Endodermal cell (in vitro differentiated cells): Measurements from ENCODE around the gene TMEM39A. TPM values are rescaled to one million over a fixed set of nuclear protein-coding genes. Genes with fewer than 3 reads are reported as not detected.

ENCODE experiments used
- DNase-seq: peaks from one replicate; pipeline ENCODE4 v3.0.0-alpha.2; 2017
- H3K27ac ChIP-seq: 2 replicates; pipeline ENCODE4 v1.5.1; 2013; ENCODE audit warnings: mild to moderate bottlenecking, low read depth, low read length, moderate library complexity
- H3K27me3 ChIP-seq: 2 replicates; pipeline ENCODE4 v1.6.1; 2013; ENCODE audit warnings: mild to moderate bottlenecking, low read length, moderate library complexity; ENCODE audit not compliant: insufficient read depth, control insufficient read depth, poor library complexity, severe bottlenecking
- H3K36me3 ChIP-seq: 2 replicates; pipeline ENCODE4 v1.7.0; 2013; ENCODE audit warnings: mild to moderate bottlenecking, low read length, moderate library complexity; ENCODE audit not compliant: control insufficient read depth, insufficient read depth
- H3K4me1 ChIP-seq: one replicate; pipeline ENCODE4 v1.7.0; 2013; ENCODE audit warnings: low read length; ENCODE audit not compliant: control insufficient read depth, insufficient read depth
- H3K4me3 ChIP-seq: 2 replicates; pipeline ENCODE4 v1.5.1; 2013; ENCODE audit warnings: mild to moderate bottlenecking, low read length, moderate library complexity
- H3K9ac ChIP-seq: 2 replicates; pipeline ENCODE4 v1.6.1; 2013; ENCODE audit warnings: mild to moderate bottlenecking, low read length, moderate library complexity; ENCODE audit not compliant: poor library complexity, severe bottlenecking; ENCODE audit errors: extremely low read depth
- H3K9me3 ChIP-seq: 2 replicates; pipeline ENCODE4 v1.6.1; 2013; ENCODE audit warnings: mild to moderate bottlenecking, low read length, moderate library complexity; ENCODE audit not compliant: control insufficient read depth
- H3K27ac Mint-ChIP-seq: 2 replicates; pipeline ENCODE4 v1.8.0; 2020; ENCODE audit warnings: mixed read lengths
- H3K27me3 Mint-ChIP-seq: 2 replicates; pipeline ENCODE4 v1.8.0; 2021; ENCODE audit warnings: mild to moderate bottlenecking, mixed read lengths; ENCODE audit not compliant: insufficient read depth
- H3K36me3 Mint-ChIP-seq: 2 replicates; pipeline ENCODE4 v1.8.0; 2020; ENCODE audit warnings: low read depth, mixed read lengths
- H3K4me1 Mint-ChIP-seq: 2 replicates; pipeline ENCODE4 v1.8.0; 2020; ENCODE audit warnings: mixed read lengths
- H3K4me3 Mint-ChIP-seq: 2 replicates; pipeline ENCODE4 v1.8.0; 2020; ENCODE audit warnings: mild to moderate bottlenecking, moderate library complexity, mixed read lengths
- H3K9me3 Mint-ChIP-seq: 2 replicates; pipeline ENCODE4 v1.8.0; 2020; ENCODE audit warnings: mild to moderate bottlenecking, mixed read lengths
- CTCF ChIP-seq: fragments of 200-600 bp; sonication (generic); conservative IDR thresholded peaks from 2 replicates; pipeline ENCODE4 v1.5.0; 2021; ENCODE audit warnings: antibody characterized with exemption, mild to moderate bottlenecking
- WGBS, 2 experiments: methylation state at CpG; one replicate each; pipeline versions ENCODE4 v1.1.5 to v1.1.7; 2013; ENCODE audit warnings: missing lambda C conversion rate in 2 of 2, mixed read lengths in 1 of 2; ENCODE audit not compliant: insufficient coverage in 1 of 2, insufficient read length in 1 of 2; 5-methylcytosine and 5-hydroxymethylcytosine counted together
- total RNA-seq, 2 donors: library from RNA; stranded (reverse); fragmentation: NEBNext Ultra II Directional in 1 of 2; extraction: Animal tissue kit (Norgen Biotek cat#: 25700) in 1 of 2; gene quantifications; 2 replicates in 1 of 2; 3 replicates in 1 of 2; pipeline ENCODE4 v1.2.1, GENCODE V29; 2021

The TMEM39A gene
- total RNA-seq, 2 donors from 2014 or later = 62.3 to 81.8 TPM

- peaks cover 87% of the 10 kb centered on the region for H3K36me3 Mint-ChIP-seq
- DNase-seq = no peak
Observed at GRCh38 chr3:119433613-119434325, 29.6 kb downstream of the TMEM39A start.

GRCh38 chr3:119428538-119428937, 34.9 kb downstream of the TMEM39A start:
- 90% methylated on average over 1 of the region's 1 CpG; no CpG with 5 or more reads in 1 of the 2 experiments for WGBS, 2 experiments
- H3K9me3 Mint-ChIP-seq = peaks cover 69% of the 10 kb centered on the region
- no peak overlapping the region for H3K27ac ChIP-seq
- H3K27me3 Mint-ChIP-seq = no peaks in the 10 kb centered on the region
- H3K27me3 ChIP-seq = no peaks in the 10 kb centered on the region
- no peaks in the 10 kb centered on the region for H3K4me1 Mint-ChIP-seq
- peaks cover 62% of the 10 kb centered on the region for H3K36me3 Mint-ChIP-seq
- H3K4me3 Mint-ChIP-seq = no peak overlapping the region
- no peak overlapping the region for H3K9ac ChIP-seq
- peak; percentile 72 for TF ChIP-seq CTCF
- DNase-seq = peak; percentile 78
- no peaks in the 10 kb centered on the region for H3K4me1 ChIP-seq
- no peak overlapping the region for H3K27ac Mint-ChIP-seq
- peaks cover 65% of the 10 kb centered on the region for H3K36me3 ChIP-seq
- H3K9me3 ChIP-seq = peaks cover 90% of the 10 kb centered on the region
- peak overlapping the region; percentile 68 for H3K4me3 ChIP-seq

More at GRCh38 chr3:119433613-119434325, 29.6 kb downstream of the TMEM39A start:
- peaks cover 39% of the 10 kb centered on the region for H3K9me3 ChIP-seq
- no peak overlapping the region for H3K4me3 ChIP-seq
- Mint-ChIP-seq H3K4me3 (no peak overlapping the region), H3K27me3 (no peaks in the 10 kb centered on the region), H3K4me1 (no peaks in the 10 kb centered on the region), H3K9me3 (peaks cover 21% of the 10 kb centered on the region), H3K27ac (no peak overlapping the region)
- WGBS, 2 experiments = 80 to 97% methylated on average over 1 to 3 of the region's 3 CpGs
- peaks cover 99% of the 10 kb centered on the region for H3K36me3 ChIP-seq
- no peak for TF ChIP-seq CTCF
- no peak overlapping the region for H3K27ac ChIP-seq
- H3K9ac ChIP-seq = no peak overlapping the region
- H3K27me3 ChIP-seq = no peaks in the 10 kb centered on the region
- no peaks in the 10 kb centered on the region for H3K4me1 ChIP-seq

GRCh38 chr3:119427669-119428068, 35.7 kb downstream of the TMEM39A start:
- Mint-ChIP-seq H3K36me3 (peaks cover 53% of the 10 kb centered on the region), H3K4me3 (no peak overlapping the region), H3K4me1 (no peaks in the 10 kb centered on the region), H3K27me3 (no peaks in the 10 kb centered on the region), H3K27ac (no peak overlapping the region), H3K9me3 (peaks cover 69% of the 10 kb centered on the region)
- peaks cover 84% of the 10 kb centered on the region for H3K9me3 ChIP-seq
- H3K27ac ChIP-seq = no peak overlapping the region
- peaks cover 56% of the 10 kb centered on the region for H3K36me3 ChIP-seq
- H3K4me1 ChIP-seq = no peaks in the 10 kb centered on the region
- 100% methylated on average over 1 of the region's 1 CpG; no CpG with 5 or more reads in 1 of the 2 experiments for WGBS, 2 experiments
- peak overlapping the region; percentile 68 for H3K4me3 ChIP-seq
- no peak for TF ChIP-seq CTCF
- H3K27me3 ChIP-seq = no peaks in the 10 kb centered on the region
- DNase-seq = no peak
- no peak overlapping the region for H3K9ac ChIP-seq
